Neural crest cell (in vitro differentiated cells): ENCODE results near the gene MVB12B. TPM values are rescaled to one million over a fixed set of nuclear protein-coding genes. Genes with fewer than 3 reads are reported as not detected.

Source experiments
- DNase-seq: peaks from one replicate; pipeline ENCODE4 v3.0.0; 2021; ENCODE audit warnings: low read depth, mixed read lengths, low spot score
- H3K27ac Mint-ChIP-seq: one replicate; pipeline ENCODE4 v1.8.0; 2021; ENCODE audit warnings: mild to moderate bottlenecking, mixed read lengths; ENCODE audit not compliant: unreplicated experiment
- H3K27me3 Mint-ChIP-seq: 2 replicates; pipeline ENCODE4 v1.8.0; 2021; ENCODE audit warnings: low read depth, mild to moderate bottlenecking, mixed read lengths
- H3K36me3 Mint-ChIP-seq: 2 replicates; pipeline ENCODE4 v1.8.0; 2021; ENCODE audit warnings: low read depth, mild to moderate bottlenecking, mixed read lengths
- H3K4me1 Mint-ChIP-seq: 2 replicates; pipeline ENCODE4 v1.8.0; 2021; ENCODE audit warnings: mixed read lengths
- H3K4me3 Mint-ChIP-seq: one replicate; pipeline ENCODE4 v1.8.0; 2021; ENCODE audit warnings: mild to moderate bottlenecking, mixed read lengths
- H3K9me3 Mint-ChIP-seq: 2 replicates; pipeline ENCODE4 v1.8.0; 2021; ENCODE audit warnings: mixed read lengths
- CTCF ChIP-seq: fragments of 200-600 bp; sonication (generic); conservative IDR thresholded peaks from 2 replicates; pipeline ENCODE4 v1.5.0; 2021; ENCODE audit warnings: antibody characterized with exemption, mild to moderate bottlenecking
- total RNA-seq: library from RNA; stranded (reverse); gene quantifications from 2 replicates; pipeline ENCODE4 v1.2.1, GENCODE V29; 2021

The MVB12B gene
- total RNA-seq, 1 donor from 2014 or later: 68.1 TPM

- H3K36me3 Mint-ChIP-seq: peaks cover 5% of the 10 kb centered on the region
- no peaks in the 10 kb centered on the region for H3K27me3 Mint-ChIP-seq
- no peaks in the 10 kb centered on the region for H3K9me3 Mint-ChIP-seq
- no peak for TF ChIP-seq CTCF
- no peak for DNase-seq
- peaks cover 51% of the 10 kb centered on the region for H3K4me1 Mint-ChIP-seq
- no peak overlapping the region for H3K4me3 Mint-ChIP-seq
- H3K27ac Mint-ChIP-seq: no peak overlapping the region
These were observed 109.0 kb downstream of the MVB12B start for GRCh38 chr9:126435626-126436025.

GRCh38 chr9:126436545-126437267 is 110.1 kb downstream of the MVB12B start:
- peaks cover 59% of the 10 kb centered on the region for H3K4me1 Mint-ChIP-seq
- no peaks in the 10 kb centered on the region for H3K27me3 Mint-ChIP-seq

GRCh38 chr9:126437268-126437666 is 110.6 kb downstream of the MVB12B start:
- no peak overlapping the region for H3K4me3 Mint-ChIP-seq
- DNase-seq: no peak
- H3K9me3 Mint-ChIP-seq: no peaks in the 10 kb centered on the region
- no peaks in the 10 kb centered on the region for H3K27me3 Mint-ChIP-seq
- H3K4me1 Mint-ChIP-seq: peaks cover 64% of the 10 kb centered on the region
- no peak overlapping the region for H3K27ac Mint-ChIP-seq
- peaks cover 7% of the 10 kb centered on the region for H3K36me3 Mint-ChIP-seq
- no peak for TF ChIP-seq CTCF

More at GRCh38 chr9:126436545-126437267, 110.1 kb downstream of the MVB12B start:
- no peak for TF ChIP-seq CTCF
- peak overlapping the region; percentile 22 for H3K27ac Mint-ChIP-seq
- H3K9me3 Mint-ChIP-seq: no peaks in the 10 kb centered on the region
- no peak for DNase-seq
- peaks cover 5% of the 10 kb centered on the region for H3K36me3 Mint-ChIP-seq
- H3K4me3 Mint-ChIP-seq: no peak overlapping the region

- H3K9me3 Mint-ChIP-seq: no peaks in the 10 kb centered on the region
- DNase-seq: no peak
- no peaks in the 10 kb centered on the region for H3K27me3 Mint-ChIP-seq
- peaks cover 7% of the 10 kb centered on the region for H3K36me3 Mint-ChIP-seq
- no peak for TF ChIP-seq CTCF
- H3K27ac Mint-ChIP-seq: no peak overlapping the region
- peaks cover 64% of the 10 kb centered on the region for H3K4me1 Mint-ChIP-seq
- H3K4me3 Mint-ChIP-seq: no peak overlapping the region
These were observed 111.1 kb downstream of the MVB12B start for GRCh38 chr9:126437701-126438100.

- no peak overlapping the region for H3K27ac Mint-ChIP-seq
- no peaks in the 10 kb centered on the region for H3K9me3 Mint-ChIP-seq
- peaks cover 64% of the 10 kb centered on the region for H3K4me1 Mint-ChIP-seq
- no peak overlapping the region for H3K4me3 Mint-ChIP-seq
- TF ChIP-seq CTCF: no peak
- no peaks in the 10 kb centered on the region for H3K27me3 Mint-ChIP-seq
- no peak for DNase-seq
- H3K36me3 Mint-ChIP-seq: peaks cover 7% of the 10 kb centered on the region
These were observed 112.2 kb downstream of the MVB12B start for GRCh38 chr9:126438741-126439401.
